GM13977 (cell line): ENCODE results near the gene CALHM4.

Experiments used
- DNase-seq: peaks from one replicate; pipeline ENCODE4 v3.0.0; 2012; ENCODE audit warnings: low spot score
- in situ Hi-C: fragments of 300-500 bp; cut with MboI; formaldehyde crosslinking; loops from one replicate; pipeline ENCODE4 v1.12.0; 2022; ENCODE audit warnings: low sequenced_read_pairs, low pct_unique_long_range_greater_than_20kb, mixed read lengths, inconsistent platforms; ENCODE audit not compliant: unreplicated experiment
- TF ChIP-seq, protein P1 (sequence below): IDR thresholded peaks from 2 replicates; pipeline ENCODE4 v1.5.1; 2012; ENCODE audit warnings: mild to moderate bottlenecking, control low read depth; ENCODE audit not compliant: insufficient read depth; ENCODE audit errors: extremely low read depth, missing control alignments

The CALHM4 gene

DNA sequence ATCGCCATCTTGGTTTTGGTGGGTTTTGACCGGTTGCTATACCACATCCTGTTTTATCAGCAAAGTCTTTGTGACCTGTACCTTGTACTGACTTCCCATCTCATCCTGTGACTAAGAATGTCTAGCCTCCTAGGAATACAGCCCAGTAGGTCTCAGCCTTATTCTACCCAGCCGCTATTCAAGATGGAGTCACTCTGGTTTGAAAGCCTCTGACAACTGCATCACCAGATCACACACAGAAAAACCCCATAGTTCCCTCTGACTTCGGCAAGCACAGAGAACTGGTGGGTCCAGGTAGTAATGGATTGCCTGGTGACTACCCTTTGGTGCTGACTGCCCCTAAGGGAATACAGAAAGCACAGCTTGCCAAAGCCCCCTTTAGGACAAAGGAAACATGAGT, 52.4 kb downstream of the CALHM4 start:
- DNase-seq, result no peak
- in situ Hi-C loops, result no loop called here
- TF ChIP-seq, protein P1, sequence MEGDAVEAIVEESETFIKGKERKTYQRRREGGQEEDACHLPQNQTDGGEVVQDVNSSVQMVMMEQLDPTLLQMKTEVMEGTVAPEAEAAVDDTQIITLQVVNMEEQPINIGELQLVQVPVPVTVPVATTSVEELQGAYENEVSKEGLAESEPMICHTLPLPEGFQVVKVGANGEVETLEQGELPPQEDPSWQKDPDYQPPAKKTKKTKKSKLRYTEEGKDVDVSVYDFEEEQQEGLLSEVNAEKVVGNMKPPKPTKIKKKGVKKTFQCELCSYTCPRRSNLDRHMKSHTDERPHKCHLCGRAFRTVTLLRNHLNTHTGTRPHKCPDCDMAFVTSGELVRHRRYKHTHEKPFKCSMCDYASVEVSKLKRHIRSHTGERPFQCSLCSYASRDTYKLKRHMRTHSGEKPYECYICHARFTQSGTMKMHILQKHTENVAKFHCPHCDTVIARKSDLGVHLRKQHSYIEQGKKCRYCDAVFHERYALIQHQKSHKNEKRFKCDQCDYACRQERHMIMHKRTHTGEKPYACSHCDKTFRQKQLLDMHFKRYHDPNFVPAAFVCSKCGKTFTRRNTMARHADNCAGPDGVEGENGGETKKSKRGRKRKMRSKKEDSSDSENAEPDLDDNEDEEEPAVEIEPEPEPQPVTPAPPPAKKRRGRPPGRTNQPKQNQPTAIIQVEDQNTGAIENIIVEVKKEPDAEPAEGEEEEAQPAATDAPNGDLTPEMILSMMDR, result no peak
